H1 (cell line): Measurements from ENCODE around the gene RPL19. TPM values are rescaled to one million over a fixed set of nuclear protein-coding genes. Genes with fewer than 3 reads are reported as not detected.
A peak's percentile ranks its signal among the peaks of the same experiment; 100 is the strongest.

Source experiments
- CHD2 ChIP-seq: IDR thresholded peaks from 2 replicates; pipeline ENCODE4 v1.6.1; 2012; ENCODE audit warnings: low read length, improper control_type of control experiment
- EGR1 ChIP-seq: IDR thresholded peaks from 2 replicates; pipeline ENCODE4 v1.6.1; 2011; ENCODE audit warnings: low read depth, low read length, borderline replicate concordance
- EZH2 ChIP-seq: fragments of 200-600 bp; sonication (generic); IDR thresholded peaks from 2 replicates; pipeline ENCODE4 v1.7.1; 2012; ENCODE audit warnings: low read depth, mild to moderate bottlenecking, moderate library complexity, low read length, inconsistent platforms; ENCODE audit not compliant: severe bottlenecking
- HDAC6 ChIP-seq: IDR thresholded peaks from one replicate; pipeline ENCODE4 v1.7.1; 2012; ENCODE audit warnings: low read depth, mild to moderate bottlenecking, inconsistent platforms, low read length, moderate library complexity
- JUN ChIP-seq: IDR thresholded peaks from 2 replicates; pipeline ENCODE4 v1.6.1; 2011; ENCODE audit warnings: low read depth, mild to moderate bottlenecking, improper control_type of control experiment, low read length
- KDM1A ChIP-seq: fragments of 200-600, 300-600 bp; sonication (generic); IDR thresholded peaks from 2 replicates; pipeline ENCODE4 v1.7.1; 2016; ENCODE audit warnings: mild to moderate bottlenecking, low read length, borderline replicate concordance
- KDM5A ChIP-seq: fragments of 200-600 bp; IDR thresholded peaks from 2 replicates; pipeline ENCODE4 v1.7.1; 2012; ENCODE audit warnings: mild to moderate bottlenecking, low read length, inconsistent platforms, mixed read lengths
- SAP30 ChIP-seq: fragments of 300-600 bp; sonication (generic); IDR thresholded peaks from 2 replicates; pipeline ENCODE4 v1.7.1; 2012; ENCODE audit warnings: low read length, moderate library complexity, mild to moderate bottlenecking, inconsistent platforms; ENCODE audit not compliant: insufficient read depth, insufficient replicate concordance
- SIN3A ChIP-seq, 2 experiments: IDR thresholded peaks in 1 of 2; conservative IDR thresholded peaks in 1 of 2; 2 replicates each; pipeline ENCODE4 v1.6.1; 2011 to 2012; ENCODE audit warnings: low read length in 2 of 2, improper control_type of control experiment in 1 of 2, low read depth in 1 of 2, mild to moderate bottlenecking in 1 of 2
- SP1 ChIP-seq: IDR thresholded peaks from 2 replicates; pipeline ENCODE4 v1.6.1; 2011; ENCODE audit warnings: low read depth, low read length
- YY1 ChIP-seq: IDR thresholded peaks from 2 replicates; pipeline ENCODE4 v1.6.1; 2011; ENCODE audit warnings: low read depth, mild to moderate bottlenecking, low read length
- ZNF274 ChIP-seq: IDR thresholded peaks from 2 replicates; pipeline ENCODE4 v1.7.0; 2012; ENCODE audit warnings: low read length, borderline replicate concordance; ENCODE audit errors: extremely low read depth
- polyA plus RNA-seq, 7 experiments: library from polyadenylated mRNA; depleted of rRNA in 3 of 7; stranded (reverse) in 5 of 7; unstranded in 2 of 7; fragments of >200 nt in 5 of 7; fragments of 200-250 nt in 2 of 7; gene quantifications; 1 replicate in 5 of 7; 2 replicates in 1 of 7; 4 replicates in 1 of 7; pipeline versions ENCODE4 v1.2.1 to v1.2.3, GENCODE V29; 2011 to 2013; ENCODE audit warnings: missing spikeins in 2 of 7, mixed read lengths in 2 of 7
- total RNA-seq: library from RNA; stranded (reverse); fragmentation: NEBNext Ultra II Directional; extraction: Animal tissue kit (Norgen Biotek cat#: 25700); gene quantifications from 2 replicates; pipeline ENCODE4 v1.2.1, GENCODE V29; 2021
- TF ChIP-seq, protein P1 (sequence below): IDR thresholded peaks from 2 replicates; pipeline ENCODE4 v1.6.1; 2011; ENCODE audit warnings: low read depth, mild to moderate bottlenecking, low read length; ENCODE audit not compliant: insufficient read depth
- TF ChIP-seq, protein P2 (sequence below): IDR thresholded peaks from 2 replicates; pipeline ENCODE4 v1.6.1; 2011; ENCODE audit warnings: low read length, improper control_type of control experiment
- TF ChIP-seq, protein P3 (sequence below), 3 experiments: IDR thresholded peaks; 1 replicate in 2 of 3; 2 replicates in 1 of 3; pipeline versions ENCODE4 v1.5.1 to v1.6.1; 2011; ENCODE audit warnings: low read length in 3 of 3, mild to moderate bottlenecking in 3 of 3, inconsistent platforms in 2 of 3, low read depth in 1 of 3, moderate library complexity in 1 of 3; ENCODE audit not compliant: insufficient read depth in 1 of 3; ENCODE audit errors: control extremely low read depth in 1 of 3

The RPL19 gene
- total and polyA plus RNA-seq, 2 of the 8 experiments (the other 6 are each of a cell fraction or from before 2014, with no cell fraction given) = 2,108 to 2,182 TPM

DNA sequence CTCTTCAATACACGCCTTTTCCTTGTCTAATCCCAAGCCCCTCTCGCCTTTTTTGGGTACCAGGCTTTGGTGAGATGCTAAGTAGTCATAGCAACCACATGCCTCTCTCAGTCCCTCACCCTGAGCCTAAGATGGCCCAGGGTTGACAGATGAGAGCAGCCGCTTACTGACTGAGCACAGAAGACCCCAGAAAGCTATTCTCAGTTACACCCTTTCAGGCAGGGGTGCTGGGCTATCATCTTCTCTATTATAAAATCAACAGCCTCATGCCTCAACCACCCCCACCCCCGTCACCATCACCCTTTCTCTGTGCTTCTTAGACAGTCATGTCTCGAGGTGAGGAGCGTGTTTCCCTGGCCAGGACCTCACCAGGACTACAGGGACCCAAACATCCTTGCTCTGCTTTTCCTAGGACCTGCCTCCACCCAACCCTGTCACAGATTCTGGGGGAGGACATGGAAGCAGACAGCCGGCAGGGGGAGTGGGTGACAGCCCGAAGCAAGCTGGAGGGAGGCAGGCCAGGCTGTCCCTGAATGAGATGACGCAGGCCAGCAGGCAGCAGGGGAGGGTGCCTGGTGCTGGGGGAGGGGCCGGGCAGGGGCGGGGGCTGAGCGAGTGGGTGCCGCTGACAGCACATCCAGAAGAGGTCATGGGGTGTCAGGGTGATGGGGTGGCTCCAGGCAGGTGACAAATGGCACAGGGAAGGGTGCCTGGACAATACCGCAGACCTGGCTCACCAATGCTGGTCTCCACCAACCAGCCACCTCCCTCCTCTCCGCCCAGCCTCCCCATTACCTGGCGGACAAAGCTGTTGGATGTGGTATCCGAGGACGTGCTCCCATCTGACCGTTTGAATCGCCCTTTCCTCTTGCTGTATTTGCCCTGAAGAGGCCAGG, 5.7 kb upstream of the RPL19 start (continued):
- TF ChIP-seq, protein P1, sequence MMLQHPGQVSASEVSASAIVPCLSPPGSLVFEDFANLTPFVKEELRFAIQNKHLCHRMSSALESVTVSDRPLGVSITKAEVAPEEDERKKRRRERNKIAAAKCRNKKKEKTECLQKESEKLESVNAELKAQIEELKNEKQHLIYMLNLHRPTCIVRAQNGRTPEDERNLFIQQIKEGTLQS = no peak
- TF ChIP-seq ZNF274 (no peak), KDM5A (no peak), SAP30 (no peak), KDM1A (no peak), HDAC6 (no peak), CHD2 (no peak), SIN3A (conservative IDR thresholded peaks at IDR 0.05 in 1 of 2, IDR thresholded peaks at IDR 0.05 in 1 of 2; ENCODE audit: low read depth in 1 of 2, low read length in 2 of 2) (peak in 1 of 2 experiments; percentile 40; a peak in 1 of 4 replicates), JUN (no peak), EZH2 (no peak), SP1 (no peak), YY1 (no peak), EGR1 (no peak)
- TF ChIP-seq, protein P2, sequence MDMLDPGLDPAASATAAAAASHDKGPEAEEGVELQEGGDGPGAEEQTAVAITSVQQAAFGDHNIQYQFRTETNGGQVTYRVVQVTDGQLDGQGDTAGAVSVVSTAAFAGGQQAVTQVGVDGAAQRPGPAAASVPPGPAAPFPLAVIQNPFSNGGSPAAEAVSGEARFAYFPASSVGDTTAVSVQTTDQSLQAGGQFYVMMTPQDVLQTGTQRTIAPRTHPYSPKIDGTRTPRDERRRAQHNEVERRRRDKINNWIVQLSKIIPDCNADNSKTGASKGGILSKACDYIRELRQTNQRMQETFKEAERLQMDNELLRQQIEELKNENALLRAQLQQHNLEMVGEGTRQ = no peak
- TF ChIP-seq, protein P3, sequence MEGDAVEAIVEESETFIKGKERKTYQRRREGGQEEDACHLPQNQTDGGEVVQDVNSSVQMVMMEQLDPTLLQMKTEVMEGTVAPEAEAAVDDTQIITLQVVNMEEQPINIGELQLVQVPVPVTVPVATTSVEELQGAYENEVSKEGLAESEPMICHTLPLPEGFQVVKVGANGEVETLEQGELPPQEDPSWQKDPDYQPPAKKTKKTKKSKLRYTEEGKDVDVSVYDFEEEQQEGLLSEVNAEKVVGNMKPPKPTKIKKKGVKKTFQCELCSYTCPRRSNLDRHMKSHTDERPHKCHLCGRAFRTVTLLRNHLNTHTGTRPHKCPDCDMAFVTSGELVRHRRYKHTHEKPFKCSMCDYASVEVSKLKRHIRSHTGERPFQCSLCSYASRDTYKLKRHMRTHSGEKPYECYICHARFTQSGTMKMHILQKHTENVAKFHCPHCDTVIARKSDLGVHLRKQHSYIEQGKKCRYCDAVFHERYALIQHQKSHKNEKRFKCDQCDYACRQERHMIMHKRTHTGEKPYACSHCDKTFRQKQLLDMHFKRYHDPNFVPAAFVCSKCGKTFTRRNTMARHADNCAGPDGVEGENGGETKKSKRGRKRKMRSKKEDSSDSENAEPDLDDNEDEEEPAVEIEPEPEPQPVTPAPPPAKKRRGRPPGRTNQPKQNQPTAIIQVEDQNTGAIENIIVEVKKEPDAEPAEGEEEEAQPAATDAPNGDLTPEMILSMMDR (IDR thresholded peaks at IDR 0.05; ENCODE audit: control extremely low read depth in 1 of 3, insufficient read depth in 1 of 3, low read depth in 1 of 3, low read length in 3 of 3) = peak; percentile 34 to 58 (median 57)
